Activated B cell treated with CpG ODN at 0.5 μM for 24 hours (primary cell): ENCODE results near the gene IRGM. TPM values are rescaled to one million over a fixed set of nuclear protein-coding genes. Genes with fewer than 3 reads are reported as not detected.

Experiments
- ATAC-seq: fragments of 200-7000 bp; cut with Tn5 transposase; one replicate; pipeline ENCODE4 v1.10.0; 2021; ENCODE audit warnings: low read depth, mild to moderate bottlenecking, moderate library complexity
- CTCF ChIA-PET: fragments of 350-600 bp; sonication (Branson Sonifier 250); formaldehyde crosslinking; loops from one replicate; lab custom pipeline; 2021; ENCODE audit warnings: antibody characterized with exemption; lab: Charles Lee
- POLR2A ChIA-PET: fragments of 350-600 bp; sonication (Branson Sonifier 250); formaldehyde crosslinking; loops from one replicate; lab custom pipeline; 2021; ENCODE audit warnings: antibody characterized with exemption; lab: Charles Lee
- DNase-seq: peaks from one replicate; pipeline ENCODE4 v3.0.0; 2022
- H3K27ac Mint-ChIP-seq: one replicate; pipeline ENCODE4 v1.8.0; 2020; ENCODE audit warnings: mixed read lengths
- H3K27me3 Mint-ChIP-seq: one replicate; pipeline ENCODE4 v1.8.0; 2021; ENCODE audit warnings: mixed read lengths
- H3K36me3 Mint-ChIP-seq: one replicate; pipeline ENCODE4 v1.8.0; 2021; ENCODE audit warnings: low read depth, mixed read lengths
- H3K4me1 Mint-ChIP-seq: one replicate; pipeline ENCODE4 v1.8.0; 2021; ENCODE audit warnings: mixed read lengths
- H3K4me3 Mint-ChIP-seq: one replicate; pipeline ENCODE4 v1.8.0; 2020; ENCODE audit warnings: mild to moderate bottlenecking, mixed read lengths
- H3K9me3 Mint-ChIP-seq: one replicate; pipeline ENCODE4 v1.8.0; 2020; ENCODE audit warnings: mixed read lengths
- intact Hi-C: fragments of 100-400 bp; cut with micrococcal nuclease; formaldehyde crosslinking; loops from one replicate; pipeline ENCODE4 v1.15.1; 2024
- total RNA-seq: library from RNA; stranded (reverse); gene quantifications from 2 replicates; pipeline ENCODE4 v1.2.3, GENCODE V29; 2022
- TF ChIP-seq, protein P1 (sequence below): fragments of 200-600 bp; IDR thresholded peaks from one replicate; pipeline ENCODE4 v1.8.0; 2022; ENCODE audit warnings: antibody characterized with exemption, mild to moderate bottlenecking

Gene IRGM
- total RNA-seq, 1 donor from 2014 or later = 0.22 TPM

DNA sequence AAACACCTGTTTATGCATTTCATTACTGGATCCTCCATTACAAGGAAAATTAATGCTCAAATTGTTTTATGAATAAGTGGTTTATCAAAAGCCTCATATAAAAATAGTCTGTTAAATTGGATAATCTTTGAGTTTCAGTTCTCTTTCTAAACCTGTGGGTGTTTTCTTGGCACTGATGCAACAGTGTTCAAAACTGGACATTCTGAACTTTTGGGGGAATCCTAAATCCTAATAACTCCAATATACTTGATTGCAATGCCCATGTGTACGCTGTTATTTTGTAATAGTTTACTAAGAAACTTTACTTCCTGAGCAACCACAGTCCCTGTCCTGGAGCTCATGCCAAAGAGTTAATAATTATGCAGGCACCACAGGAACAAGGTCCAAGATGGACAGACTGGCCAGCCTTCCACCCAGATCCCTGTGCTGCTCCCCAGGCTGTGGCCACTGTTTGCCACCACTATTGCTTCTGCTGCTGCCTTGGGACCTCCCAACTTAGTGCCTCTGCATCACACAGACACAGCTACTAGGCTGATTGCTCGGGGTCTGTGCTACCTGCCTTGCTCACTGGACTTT, 14.0 kb downstream of the IRGM start:
- CTCF ChIA-PET = no interaction called here

DNA sequence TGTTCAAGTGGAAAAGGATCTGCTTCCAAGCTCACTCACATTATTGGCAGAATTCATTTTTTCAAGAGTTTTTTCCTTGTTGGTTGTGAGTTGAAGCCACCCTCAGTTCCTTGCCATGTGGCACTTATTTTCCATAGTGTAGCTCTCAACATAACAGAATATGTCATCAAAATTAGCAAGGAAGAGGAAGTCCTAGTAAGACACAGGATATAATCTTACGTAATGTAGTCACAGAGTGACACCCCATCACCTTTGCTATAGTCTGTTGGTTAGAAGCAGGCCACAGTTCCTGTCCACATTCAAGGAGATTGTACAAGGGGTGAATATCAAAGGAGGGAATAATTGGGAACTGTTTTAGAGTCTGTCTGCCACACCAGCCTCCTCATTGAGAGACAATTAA, 15.7 kb downstream of the IRGM start:
- intact Hi-C loops = no loop called here
- POLR2A ChIA-PET = no interaction called here
- no peak for ATAC-seq
- DNase-seq = no peak
- CTCF ChIA-PET = no interaction called here
- H3K36me3 Mint-ChIP-seq = peaks cover 2% of the 10 kb centered on the region
- no peak overlapping the region for H3K27ac Mint-ChIP-seq
- H3K9me3 Mint-ChIP-seq = peaks cover 20% of the 10 kb centered on the region
- H3K4me1 Mint-ChIP-seq = no peaks in the 10 kb centered on the region
- peaks cover 7% of the 10 kb centered on the region for H3K27me3 Mint-ChIP-seq
- TF ChIP-seq, protein P1, sequence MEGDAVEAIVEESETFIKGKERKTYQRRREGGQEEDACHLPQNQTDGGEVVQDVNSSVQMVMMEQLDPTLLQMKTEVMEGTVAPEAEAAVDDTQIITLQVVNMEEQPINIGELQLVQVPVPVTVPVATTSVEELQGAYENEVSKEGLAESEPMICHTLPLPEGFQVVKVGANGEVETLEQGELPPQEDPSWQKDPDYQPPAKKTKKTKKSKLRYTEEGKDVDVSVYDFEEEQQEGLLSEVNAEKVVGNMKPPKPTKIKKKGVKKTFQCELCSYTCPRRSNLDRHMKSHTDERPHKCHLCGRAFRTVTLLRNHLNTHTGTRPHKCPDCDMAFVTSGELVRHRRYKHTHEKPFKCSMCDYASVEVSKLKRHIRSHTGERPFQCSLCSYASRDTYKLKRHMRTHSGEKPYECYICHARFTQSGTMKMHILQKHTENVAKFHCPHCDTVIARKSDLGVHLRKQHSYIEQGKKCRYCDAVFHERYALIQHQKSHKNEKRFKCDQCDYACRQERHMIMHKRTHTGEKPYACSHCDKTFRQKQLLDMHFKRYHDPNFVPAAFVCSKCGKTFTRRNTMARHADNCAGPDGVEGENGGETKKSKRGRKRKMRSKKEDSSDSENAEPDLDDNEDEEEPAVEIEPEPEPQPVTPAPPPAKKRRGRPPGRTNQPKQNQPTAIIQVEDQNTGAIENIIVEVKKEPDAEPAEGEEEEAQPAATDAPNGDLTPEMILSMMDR = no peak
- no peak overlapping the region for H3K4me3 Mint-ChIP-seq

More for the DNA sequence above, 14.0 kb downstream of the IRGM start:
- H3K27ac Mint-ChIP-seq = no peak overlapping the region
- H3K4me3 Mint-ChIP-seq = no peak overlapping the region
- peaks cover 4% of the 10 kb centered on the region for H3K36me3 Mint-ChIP-seq
- intact Hi-C loops = no loop called here
- no peak for ATAC-seq
- POLR2A ChIA-PET = no interaction called here
- peaks cover 20% of the 10 kb centered on the region for H3K9me3 Mint-ChIP-seq
- H3K27me3 Mint-ChIP-seq = peaks cover 7% of the 10 kb centered on the region
- H3K4me1 Mint-ChIP-seq = no peaks in the 10 kb centered on the region
- DNase-seq = no peak
- TF ChIP-seq, protein P1 = no peak

DNA sequence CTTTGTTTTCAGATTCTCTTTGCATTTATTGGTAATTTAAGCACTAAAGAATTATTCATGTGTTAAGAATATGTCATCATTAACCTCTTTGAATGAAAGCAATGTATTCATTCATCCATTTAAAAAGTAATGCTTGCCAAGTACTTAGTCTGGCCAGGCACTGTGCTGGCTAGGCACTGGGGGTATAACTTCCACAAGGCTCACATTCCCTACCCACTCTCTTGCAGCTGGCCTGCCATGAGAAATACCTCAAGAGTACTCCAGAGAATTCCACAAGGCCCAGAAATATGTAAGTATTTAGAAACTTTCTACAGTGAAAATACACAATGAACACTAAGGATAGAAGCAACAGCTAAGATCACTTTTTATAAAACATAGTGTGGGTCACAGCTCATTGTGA, 33.0 kb downstream of the IRGM start:
- Mint-ChIP-seq H3K36me3 (peaks cover 7% of the 10 kb centered on the region), H3K4me3 (no peak overlapping the region), H3K4me1 (no peaks in the 10 kb centered on the region), H3K27me3 (peaks cover 3% of the 10 kb centered on the region), H3K9me3 (peaks cover 29% of the 10 kb centered on the region), H3K27ac (no peak overlapping the region)
- intact Hi-C loops = no loop called here
- ChIA-PET POLR2A (no interaction called here), CTCF (no interaction called here)
- ATAC-seq = no peak
- TF ChIP-seq, protein P1 = no peak
- no peak for DNase-seq

DNA sequence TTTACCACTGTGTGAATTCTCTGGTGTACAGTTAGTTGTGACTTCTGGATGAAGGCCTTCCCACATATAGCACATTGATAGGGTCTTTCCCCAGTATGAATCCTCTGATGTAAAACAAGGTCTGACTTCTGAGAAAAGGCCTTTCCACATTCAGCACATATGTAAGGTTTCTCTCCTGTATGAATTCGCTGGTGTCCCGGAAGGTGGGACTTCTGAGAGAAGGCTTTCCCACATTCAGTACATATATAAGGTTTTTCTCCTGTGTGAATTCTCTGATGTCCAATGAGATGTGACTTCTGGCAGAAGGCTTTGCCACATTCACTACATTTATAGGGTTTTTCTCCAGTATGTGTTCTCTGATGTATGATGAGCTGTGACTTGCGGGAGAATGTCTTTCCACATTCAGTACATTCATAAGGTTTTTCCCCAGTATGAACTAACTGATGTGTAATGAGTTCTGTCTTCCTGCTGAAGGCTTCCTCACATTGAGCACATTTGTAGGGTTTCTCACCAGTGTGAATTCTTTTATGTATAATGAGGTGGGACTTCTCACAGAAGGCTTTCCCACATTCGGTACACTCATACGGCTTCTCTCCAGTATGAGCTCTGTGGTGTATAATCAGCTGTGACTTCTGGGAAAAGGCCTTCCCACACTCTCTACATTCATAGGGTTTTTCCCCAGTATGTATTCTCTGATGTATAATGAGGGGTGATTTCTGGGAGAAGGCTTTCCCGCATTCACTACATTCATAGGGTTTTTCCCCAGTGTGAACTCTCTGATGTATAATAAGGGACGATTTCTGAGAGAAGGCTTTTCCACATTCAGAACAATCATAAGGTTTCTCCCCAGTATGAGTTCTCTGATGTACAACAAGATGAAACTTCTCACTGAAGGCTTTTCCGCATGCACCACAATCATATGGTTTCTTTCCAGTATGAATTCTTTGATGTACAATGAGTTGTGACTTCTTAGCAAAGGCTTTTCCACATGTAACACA, 49.4 kb downstream of the IRGM start:
- no peak overlapping the region for H3K27ac Mint-ChIP-seq
- peaks cover 58% of the 10 kb centered on the region for H3K9me3 Mint-ChIP-seq
- POLR2A ChIA-PET = interaction anchor here (0.6 kb wide), 1 partner anchor 460 kb away, joined by 5 read pairs; no protein-coding TSS in a partner anchor
- H3K36me3 Mint-ChIP-seq = peaks cover 53% of the 10 kb centered on the region
- no peak overlapping the region for H3K4me3 Mint-ChIP-seq
- TF ChIP-seq, protein P1 = no peak
- no peaks in the 10 kb centered on the region for H3K4me1 Mint-ChIP-seq
- H3K27me3 Mint-ChIP-seq = no peaks in the 10 kb centered on the region
- no peak for DNase-seq
- no peak for ATAC-seq
- intact Hi-C loops = no loop called here
- CTCF ChIA-PET = no interaction called here

Other genes starting within 250 kb of the IRGM start
- 49.2 and 49.3 TPM in 2 replicates for gene SYNPO, start 205.9 kb upstream of the IRGM start, total RNA-seq
- 0.18 TPM in 1 of 2 replicates, not detected in the other for gene MYOZ3, start 185.3 kb upstream of the IRGM start, total RNA-seq
- gene RBM22, start 145.5 kb upstream of the IRGM start, total RNA-seq = 74.0 and 74.1 TPM in 2 replicates
- gene DCTN4, start 87.5 kb upstream of the IRGM start, total RNA-seq = 49.0 and 49.8 TPM in 2 replicates
- 0.22 TPM in 1 of 2 replicates, not detected in the other for gene SMIM3, start 67.8 kb upstream of the IRGM start, total RNA-seq
- 9.4 and 10.9 TPM in 2 replicates for gene ZNF300, start 58.5 kb downstream of the IRGM start, total RNA-seq
- 0.18 and 0.76 TPM in 2 replicates for gene GPX3, start 174.1 kb downstream of the IRGM start, total RNA-seq
- 506 and 512 TPM in 2 replicates for gene TNIP1, start 234.5 kb downstream of the IRGM start, total RNA-seq